Natural killer cell (primary cell): ENCODE data around the gene PROC. TPM values are rescaled to one million over a fixed set of nuclear protein-coding genes. Genes with fewer than 3 reads are reported as not detected.

Experiments used
- ATAC-seq, 3 donors: fragments of 150-1000 bp in 2 of 3; fragments of 200-7000 bp in 1 of 3; cut with Tn5 transposase; 1 replicate in 1 of 3; 2 replicates in 2 of 3; pipeline ENCODE4 v1.10.0; 2021; ENCODE audit warnings: mild to moderate bottlenecking in 2 of 3, moderate library complexity in 2 of 3
- DNase-seq, 2 donors: peaks; one replicate each; pipeline versions ENCODE4 v3.0.0 to v3.0.0-alpha.2; 2013 to 2021; ENCODE audit warnings: mixed read lengths in 1 of 2
- H3K27ac ChIP-seq: one replicate; pipeline ENCODE4 v1.5.1; 2013; ENCODE audit warnings: mild to moderate bottlenecking, low read length
- H3K27me3 ChIP-seq: one replicate; pipeline ENCODE4 v1.6.1; 2013; ENCODE audit warnings: low read length; ENCODE audit not compliant: control insufficient read depth, insufficient read depth
- H3K36me3 ChIP-seq: one replicate; pipeline ENCODE4 v1.6.1; 2013; ENCODE audit warnings: low read length; ENCODE audit not compliant: control insufficient read depth, insufficient read depth
- H3K4me1 ChIP-seq: one replicate; pipeline ENCODE4 v1.6.1; 2013; ENCODE audit warnings: low read length; ENCODE audit not compliant: control insufficient read depth, insufficient read depth
- H3K4me3 ChIP-seq: one replicate; pipeline ENCODE4 v1.5.1; 2013; ENCODE audit warnings: low read length
- H3K9me3 ChIP-seq: one replicate; pipeline ENCODE4 v1.6.1; 2013; ENCODE audit warnings: low read length; ENCODE audit not compliant: control insufficient read depth, insufficient read depth
- H3K27ac Mint-ChIP-seq, 2 donors: one replicate each; pipeline ENCODE4 v1.8.0; 2022; ENCODE audit warnings: mild to moderate bottlenecking in 2 of 2, mixed read lengths in 2 of 2, moderate library complexity in 1 of 2
- H3K27me3 Mint-ChIP-seq, 2 donors: one replicate each; pipeline ENCODE4 v1.8.0; 2022; ENCODE audit warnings: low read depth in 2 of 2, mixed read lengths in 2 of 2
- H3K36me3 Mint-ChIP-seq: one replicate; pipeline ENCODE4 v1.8.0; 2022; ENCODE audit warnings: mixed read lengths
- H3K4me1 Mint-ChIP-seq, 2 donors: one replicate each; pipeline ENCODE4 v1.8.0; 2022; ENCODE audit warnings: mixed read lengths in 2 of 2
- H3K4me3 Mint-ChIP-seq: one replicate; pipeline ENCODE4 v1.8.0; 2022; ENCODE audit warnings: mild to moderate bottlenecking, moderate library complexity, mixed read lengths
- H3K9me3 Mint-ChIP-seq, 2 donors: one replicate each; pipeline ENCODE4 v1.8.0; 2022; ENCODE audit warnings: mixed read lengths in 2 of 2
- CTCF ChIP-seq: fragments of 200-600 bp; IDR thresholded peaks from one replicate; pipeline ENCODE4 v1.8.0; 2022; ENCODE audit warnings: antibody characterized with exemption
- whole genome bisulfite sequencing: methylation state at CpG from one replicate; pipeline ENCODE4 v1.1.7; 2013; ENCODE audit warnings: missing lambda C conversion rate; ENCODE audit not compliant: insufficient coverage; 5-methylcytosine and 5-hydroxymethylcytosine counted together
- intact Hi-C: fragments of 100-400 bp; cut with micrococcal nuclease; formaldehyde crosslinking; loops from one replicate; pipeline ENCODE4 v1.14.2; 2022
- total RNA-seq, 4 donors: library from RNA; stranded (reverse); fragments of 120-200 nt in 1 of 4; gene quantifications; one replicate each; pipeline versions ENCODE4 v1.2.3 to v1.2.4, GENCODE V29; 2013 to 2022

The PROC gene
- not detected for total RNA-seq
- total RNA-seq (2013) = 0.41 TPM

GRCh38 chr2:127418300-127419111, at the start of gene PROC:
Gene PROC, plus strand, starts transcription at chr2:127418427. Its CDS starts 1,516 bp downstream, at chr2:127419943.
- Mint-ChIP-seq H3K27me3 (peaks cover 27 to 49% of the 10 kb centered on the region in 2 donors), H3K27ac (no peak within 1 kb of the TSS), H3K9me3 (no peaks in the 10 kb centered on the region), H3K4me1 (peaks cover 17 to 18% of the 10 kb centered on the region in 2 donors), H3K36me3 (no peaks in the 10 kb centered on the region), H3K4me3 (peak within 1 kb of the TSS; percentile 9)
- H3K27ac ChIP-seq = no peak within 1 kb of the TSS
- no peak for TF ChIP-seq CTCF
- no peaks in the 10 kb centered on the region for H3K9me3 ChIP-seq
- ATAC-seq = no peak
- H3K27me3 ChIP-seq = peaks cover 14% of the 10 kb centered on the region
- intact Hi-C loops = no loop called here
- 97% methylated on average over 16 of the region's 16 CpGs for WGBS
- no peak for DNase-seq
- H3K4me3 ChIP-seq = no peak within 1 kb of the TSS
- peaks cover 32% of the 10 kb centered on the region for H3K4me1 ChIP-seq
- H3K36me3 ChIP-seq = no peaks in the 10 kb centered on the region

- no peak for TF ChIP-seq CTCF
- no peak for DNase-seq
- Mint-ChIP-seq H3K27me3 (no peaks in the 10 kb centered on the region), H3K27ac (peak overlapping the region in 1 of 2 donors; percentile 33), H3K9me3 (peaks cover 3 to 5% of the 10 kb centered on the region in 2 donors), H3K4me3 (no peak overlapping the region), H3K4me1 (peaks cover 67 to 72% of the 10 kb centered on the region in 2 donors), H3K36me3 (peaks cover 7% of the 10 kb centered on the region)
- intact Hi-C loops = no loop called here
- no peak overlapping the region for H3K27ac ChIP-seq
- peaks cover 5% of the 10 kb centered on the region for H3K4me1 ChIP-seq
- no peak overlapping the region for H3K4me3 ChIP-seq
- H3K36me3 ChIP-seq = no peaks in the 10 kb centered on the region
- H3K9me3 ChIP-seq = peaks cover 3% of the 10 kb centered on the region
- WGBS = 97% methylated on average over 10 of the region's 10 CpGs
- ATAC-seq = no peak
- H3K27me3 ChIP-seq = no peaks in the 10 kb centered on the region
These were observed 48.2 kb upstream of the PROC start for GRCh38 chr2:127370010-127370409.

GRCh38 chr2:127371037-127371436, 47.2 kb upstream of the PROC start:
- TF ChIP-seq CTCF = no peak
- H3K4me3 ChIP-seq = no peak overlapping the region
- no peak overlapping the region for H3K4me3 Mint-ChIP-seq
- 96% methylated on average over 11 of the region's 11 CpGs for WGBS
- peaks cover 64 to 70% of the 10 kb centered on the region in 2 donors for H3K4me1 Mint-ChIP-seq
- no peaks in the 10 kb centered on the region for H3K4me1 ChIP-seq
- intact Hi-C loops = no loop called here
- H3K36me3 ChIP-seq = no peaks in the 10 kb centered on the region
- H3K9me3 Mint-ChIP-seq = peaks cover 3 to 5% of the 10 kb centered on the region in 2 donors
- DNase-seq (no peak), ATAC-seq (no peak)
- no peaks in the 10 kb centered on the region for H3K27me3 ChIP-seq
- H3K27ac Mint-ChIP-seq = no peak overlapping the region
- no peaks in the 10 kb centered on the region for H3K27me3 Mint-ChIP-seq
- no peak overlapping the region for H3K27ac ChIP-seq
- peaks cover 7% of the 10 kb centered on the region for H3K36me3 Mint-ChIP-seq
- H3K9me3 ChIP-seq = peaks cover 3% of the 10 kb centered on the region
